Gastroesophageal sphincter (tissue), 3 donors: Measurements from ENCODE around the gene PIK3R5.

Experiments used
- CTCF ChIP-seq, 4 experiments: fragments of 200-600 bp in 2 of 4; fragments of 450-650 bp in 2 of 4; sonication (generic) in 1 of 4; IDR thresholded peaks; one replicate each; pipeline ENCODE4 v1.5.1; 2017 to 2019; ENCODE audit warnings: antibody characterized with exemption in 4 of 4, mild to moderate bottlenecking in 2 of 4, moderate library complexity in 2 of 4
- EP300 ChIP-seq: sonication (generic); formaldehyde crosslinking; IDR thresholded peaks from one replicate; pipeline ENCODE4 v1.6.1; 2017; ENCODE audit warnings: antibody characterized with exemption, mild to moderate bottlenecking
- POLR2A ChIP-seq, 2 donors: fragments of 450-650 bp; IDR thresholded peaks; one replicate each; pipeline ENCODE4 v1.6.1; 2017; ENCODE audit warnings: antibody characterized with exemption in 2 of 2, mild to moderate bottlenecking in 2 of 2, moderate library complexity in 1 of 2
- POLR2AphosphoS5 ChIP-seq: sonication (generic); formaldehyde crosslinking; IDR thresholded peaks from one replicate; pipeline ENCODE4 v1.6.1; 2017; ENCODE audit warnings: antibody characterized with exemption

- TF ChIP-seq POLR2AphosphoS5 (no peak), CTCF (IDR thresholded peaks at IDR 0.05) (no peak), POLR2A (IDR thresholded peaks at IDR 0.05) (no peak), EP300 (no peak)
Measured at GRCh38 chr17:8944748-8945147, 20.8 kb downstream of the PIK3R5 start.
